ENCODE data around the gene PCF11. TPM values are rescaled to one million over a fixed set of nuclear protein-coding genes. Genes with fewer than 3 reads are reported as not detected.

The PCF11 gene
- total and polyA plus RNA-seq, 7 donors, result 12.7 to 78.2 (median 62.0) TPM

GRCh38 chr11:83185767-83186166, 28.8 kb downstream of the PCF11 start:
- no peaks in the 10 kb centered on the region for H3K9me3 ChIP-seq
- no peaks in the 10 kb centered on the region for H3K27me3 ChIP-seq
- WGBS, 2 donors, result 86 to 92% methylated on average over 1 of the region's 1 CpG
- no peak overlapping the region for H3K27ac ChIP-seq
- intact Hi-C loops (cut with DNase I), result loop anchor here (2.0 kb wide), 1 partner anchor 15 kb away; no protein-coding TSS in a partner anchor
- no peak for TF ChIP-seq POLR2A (IDR thresholded peaks at IDR 0.05)
- no peak for TF ChIP-seq CTCF (IDR thresholded peaks at IDR 0.05)
- TF ChIP-seq EP300 (IDR thresholded peaks at IDR 0.05), result no peak
- TF ChIP-seq POLR2AphosphoS5 (IDR thresholded peaks at IDR 0.05), result no peak
- no peak for DNase-seq
- no peak overlapping the region for H3K4me3 ChIP-seq
- H3K4me1 ChIP-seq, result peaks cover 0 to 6% (median 2%) of the 10 kb centered on the region in 4 donors
- H3K36me3 ChIP-seq, result peaks cover 19 to 81% (median 30%) of the 10 kb centered on the region in 4 donors

GRCh38 chr11:83187465-83187864, 30.5 kb downstream of the PCF11 start:
- Histone ChIP-seq H3K4me1 (peaks cover 0 to 7% (median 6%) of the 10 kb centered on the region in 4 donors), H3K9me3 (no peaks in the 10 kb centered on the region), H3K27ac (no peak overlapping the region), H3K4me3 (no peak overlapping the region), H3K36me3 (peaks cover 10 to 79% (median 38%) of the 10 kb centered on the region in 4 donors), H3K27me3 (no peaks in the 10 kb centered on the region)
- 87 to 97% methylated on average over 4 of the region's 4 CpGs for WGBS, 2 donors
- no peak for DNase-seq
- TF ChIP-seq EP300 (IDR thresholded peaks at IDR 0.05), result no peak
- no peak for TF ChIP-seq POLR2A (IDR thresholded peaks at IDR 0.05)
- TF ChIP-seq CTCF (IDR thresholded peaks at IDR 0.05), result no peak
- intact Hi-C loops (cut with DNase I), result loop anchor here (2.0 kb wide), 1 partner anchor 17 kb away; no protein-coding TSS in a partner anchor

- 96 to 100% methylated on average over 5 of the region's 5 CpGs for WGBS, 2 donors
- Histone ChIP-seq H3K4me1 (peaks cover 0 to 31% (median 28%) of the 10 kb centered on the region in 4 donors), H3K4me3 (no peak overlapping the region), H3K9me3 (no peaks in the 10 kb centered on the region), H3K36me3 (peaks cover 6 to 38% (median 22%) of the 10 kb centered on the region in 4 donors), H3K27me3 (no peaks in the 10 kb centered on the region), H3K27ac (no peak overlapping the region)
- TF ChIP-seq POLR2A (IDR thresholded peaks at IDR 0.05) (no peak), POLR2AphosphoS5 (IDR thresholded peaks at IDR 0.05) (no peak), EP300 (IDR thresholded peaks at IDR 0.05) (no peak), CTCF (IDR thresholded peaks at IDR 0.05) (no peak)
- intact Hi-C loops (cut with DNase I), result loop anchor here (5.0 kb wide), 2 partner anchors 96 to 119 kb away; partner anchors contain the start of genes CCDC90B and RAB30
- DNase-seq, result no peak
Measured at GRCh38 chr11:83191491-83191890, 34.6 kb downstream of the PCF11 start.

DNA sequence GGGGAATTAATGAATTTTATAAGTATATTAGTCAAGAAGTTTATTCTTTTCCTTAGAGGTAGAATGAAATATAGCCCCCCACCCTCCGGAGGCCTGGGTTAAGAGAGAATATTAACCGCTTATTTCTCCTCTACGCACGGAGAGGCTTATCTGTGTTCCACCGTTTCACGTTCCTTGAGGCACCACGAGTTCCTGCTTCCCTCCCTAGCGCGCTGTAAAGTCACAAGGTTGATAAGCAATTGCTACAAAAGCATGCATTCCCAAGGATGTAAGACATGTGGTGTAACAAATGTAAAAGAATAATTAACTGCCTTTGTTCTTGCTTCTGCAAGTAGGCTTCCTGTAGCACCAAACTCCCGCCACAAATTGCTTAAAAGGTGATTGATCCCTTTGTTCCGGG, 35.1 kb downstream of the PCF11 start:
- WGBS, 2 donors, result 85 to 88% methylated on average over 11 of the region's 11 CpGs
- H3K36me3 ChIP-seq, result peaks cover 6 to 37% (median 22%) of the 10 kb centered on the region in 4 donors
- no peak for TF ChIP-seq POLR2A (IDR thresholded peaks at IDR 0.05)
- no peak for TF ChIP-seq CTCF (IDR thresholded peaks at IDR 0.05)
- TF ChIP-seq EP300 (IDR thresholded peaks at IDR 0.05), result no peak
- no peak for TF ChIP-seq POLR2AphosphoS5 (IDR thresholded peaks at IDR 0.05)
- peaks cover 0 to 35% (median 32%) of the 10 kb centered on the region in 4 donors for H3K4me1 ChIP-seq
- H3K4me3 ChIP-seq, result peak overlapping the region in 1 of 4 donors; percentile 73
- peak overlapping the region in 3 of 4 donors; percentile 90 to 94 (median 91) for H3K27ac ChIP-seq
- DNase-seq, result no peak
- H3K27me3 ChIP-seq, result no peaks in the 10 kb centered on the region
- H3K9me3 ChIP-seq, result no peaks in the 10 kb centered on the region
- intact Hi-C loops (cut with DNase I), result loop anchor here (5.0 kb wide), 2 partner anchors 95 to 120 kb away; partner anchors contain the start of genes CCDC90B and RAB30

Data from sigmoid colon (tissue), 7 donors.